Right atrium auricular region (tissue), 2 donors: ENCODE results near the gene TPH2. TPM values are rescaled to one million over a fixed set of nuclear protein-coding genes. Genes with fewer than 3 reads are reported as not detected.

ENCODE experiments used
- DNase-seq: peaks from one replicate; pipeline ENCODE4 v3.0.0-alpha.2; 2019; ENCODE audit warnings: low spot score
- H3K27ac ChIP-seq, 2 donors: fragments of 200-600 bp; sonication (generic); 1 replicate in 1 of 2; 2 replicates in 1 of 2; pipeline ENCODE4 v1.5.1; 2016 to 2019
- H3K27me3 ChIP-seq, 2 donors: fragments of 200-600 bp; sonication (generic); one replicate each; pipeline versions ENCODE4 v1.5.1 to v1.6.0; 2017 to 2019
- H3K36me3 ChIP-seq: fragments of 200-600 bp; sonication (generic); one replicate; pipeline ENCODE4 v1.5.1; 2016
- H3K4me1 ChIP-seq, 2 donors: fragments of 200-600 bp; sonication (generic); one replicate each; pipeline versions ENCODE4 v1.5.1 to v1.6.0; 2017 to 2019
- H3K4me3 ChIP-seq, 2 donors: fragments of 200-600 bp; sonication (generic); 1 replicate in 1 of 2; 2 replicates in 1 of 2; pipeline ENCODE4 v1.5.1; 2017 to 2019; ENCODE audit warnings: mild to moderate bottlenecking in 1 of 2, moderate library complexity in 1 of 2
- H3K9me3 ChIP-seq, 2 donors: fragments of 200-600 bp; sonication (generic); one replicate each; pipeline ENCODE4 v1.5.1; 2019
- total RNA-seq, 2 donors: library from RNA; depleted of rRNA; stranded (reverse); fragments of >200 nt; gene quantifications; one replicate each; pipeline ENCODE4 v1.1.0, GENCODE V29; 2016
- TF ChIP-seq, protein P1 (sequence below), 2 donors: fragments of 200-600 bp; sonication (generic); IDR thresholded peaks; one replicate each; pipeline ENCODE4 v1.5.1; 2019; ENCODE audit warnings: antibody characterized with exemption in 2 of 2

Gene TPH2
- total RNA-seq, 2 donors from 2014 or later, result not detected

DNA sequence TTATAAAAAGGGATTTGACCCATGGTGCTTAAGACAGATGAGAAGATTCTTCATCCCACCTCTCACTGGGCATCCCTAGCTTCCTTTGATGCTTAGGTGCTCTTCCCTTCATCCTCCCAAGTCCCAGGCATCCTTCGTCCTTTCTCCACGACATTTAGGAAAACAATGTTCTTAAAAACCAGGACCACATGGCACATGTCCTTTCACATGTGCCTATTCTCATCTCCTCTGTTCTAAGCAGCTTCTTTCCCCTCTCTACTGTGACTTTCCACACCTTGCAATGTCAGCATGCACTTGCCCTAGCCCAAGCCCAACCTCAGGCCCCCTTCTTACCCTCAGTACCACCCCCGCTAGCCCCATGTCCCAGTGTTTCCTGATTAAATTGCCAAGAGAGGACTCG lies 12.2 kb downstream of the TPH2 start:
- no peaks in the 10 kb centered on the region for H3K27me3 ChIP-seq
- no peaks in the 10 kb centered on the region for H3K4me1 ChIP-seq
- H3K36me3 ChIP-seq, result no peaks in the 10 kb centered on the region
- no peak overlapping the region for H3K27ac ChIP-seq
- TF ChIP-seq, protein P1, sequence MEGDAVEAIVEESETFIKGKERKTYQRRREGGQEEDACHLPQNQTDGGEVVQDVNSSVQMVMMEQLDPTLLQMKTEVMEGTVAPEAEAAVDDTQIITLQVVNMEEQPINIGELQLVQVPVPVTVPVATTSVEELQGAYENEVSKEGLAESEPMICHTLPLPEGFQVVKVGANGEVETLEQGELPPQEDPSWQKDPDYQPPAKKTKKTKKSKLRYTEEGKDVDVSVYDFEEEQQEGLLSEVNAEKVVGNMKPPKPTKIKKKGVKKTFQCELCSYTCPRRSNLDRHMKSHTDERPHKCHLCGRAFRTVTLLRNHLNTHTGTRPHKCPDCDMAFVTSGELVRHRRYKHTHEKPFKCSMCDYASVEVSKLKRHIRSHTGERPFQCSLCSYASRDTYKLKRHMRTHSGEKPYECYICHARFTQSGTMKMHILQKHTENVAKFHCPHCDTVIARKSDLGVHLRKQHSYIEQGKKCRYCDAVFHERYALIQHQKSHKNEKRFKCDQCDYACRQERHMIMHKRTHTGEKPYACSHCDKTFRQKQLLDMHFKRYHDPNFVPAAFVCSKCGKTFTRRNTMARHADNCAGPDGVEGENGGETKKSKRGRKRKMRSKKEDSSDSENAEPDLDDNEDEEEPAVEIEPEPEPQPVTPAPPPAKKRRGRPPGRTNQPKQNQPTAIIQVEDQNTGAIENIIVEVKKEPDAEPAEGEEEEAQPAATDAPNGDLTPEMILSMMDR (IDR thresholded peaks at IDR 0.05), result no peak
- DNase-seq, result no peak
- no peaks in the 10 kb centered on the region for H3K9me3 ChIP-seq
- no peak overlapping the region for H3K4me3 ChIP-seq

DNA sequence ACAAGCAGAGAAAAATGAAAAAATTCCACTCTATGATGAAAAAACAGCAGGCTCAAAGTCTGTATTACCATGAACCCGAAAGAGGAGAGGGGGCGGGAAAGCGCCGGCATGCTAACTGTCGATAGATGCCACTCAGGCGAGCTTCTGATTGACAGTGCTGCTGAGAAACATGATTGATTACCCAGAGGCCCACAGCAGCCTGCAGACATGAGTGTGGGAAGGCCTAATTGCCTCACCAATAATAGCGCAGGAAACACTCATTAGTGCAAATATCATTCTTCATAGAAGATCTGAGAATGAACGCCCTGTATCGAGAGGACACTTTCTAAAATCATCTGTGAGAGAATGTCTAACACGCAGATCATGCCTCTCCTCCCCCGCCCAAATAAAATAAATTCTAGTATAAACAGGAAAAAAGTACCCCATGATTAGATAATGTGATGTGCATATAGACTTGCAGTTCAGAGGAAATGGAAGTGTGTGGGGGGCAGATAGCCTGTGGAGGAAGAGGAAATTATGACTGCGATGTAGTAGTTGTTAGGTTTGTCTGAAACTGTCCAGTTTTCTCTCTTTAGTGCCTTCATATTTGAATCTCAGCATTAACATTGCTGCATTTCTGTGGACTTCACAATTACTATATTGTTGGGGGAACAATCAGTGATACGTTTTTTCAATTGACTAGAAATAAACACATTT lies 15.6 kb downstream of the TPH2 start:
- H3K4me3 ChIP-seq, result no peak overlapping the region
- no peaks in the 10 kb centered on the region for H3K9me3 ChIP-seq
- H3K27ac ChIP-seq, result no peak overlapping the region
- no peaks in the 10 kb centered on the region for H3K4me1 ChIP-seq
- no peaks in the 10 kb centered on the region for H3K36me3 ChIP-seq
- TF ChIP-seq, protein P1 (IDR thresholded peaks at IDR 0.05), result no peak
- DNase-seq, result no peak
- H3K27me3 ChIP-seq, result no peaks in the 10 kb centered on the region

DNA sequence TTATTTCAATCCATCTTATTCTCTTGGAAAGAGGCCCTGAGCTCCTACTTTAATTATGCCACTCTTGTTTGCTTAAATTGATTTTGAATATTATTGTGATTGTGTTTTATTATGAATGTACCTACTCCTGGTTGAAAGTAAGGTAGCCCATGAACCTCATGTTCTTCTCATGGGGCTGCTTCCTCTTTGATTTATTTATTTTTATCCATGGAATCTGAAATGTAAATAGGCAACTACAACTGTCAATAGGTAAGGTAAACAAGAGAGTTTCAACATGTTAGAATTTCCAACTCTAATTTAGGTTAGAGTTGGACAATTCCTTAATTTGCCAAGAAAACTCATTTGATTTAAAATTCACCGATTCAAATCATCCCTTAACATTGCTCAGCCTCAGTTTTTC lies 16.2 kb downstream of the TPH2 start:
- Histone ChIP-seq H3K9me3 (no peaks in the 10 kb centered on the region), H3K27me3 (no peaks in the 10 kb centered on the region), H3K4me3 (no peak overlapping the region), H3K36me3 (no peaks in the 10 kb centered on the region), H3K27ac (no peak overlapping the region), H3K4me1 (no peaks in the 10 kb centered on the region)
- no peak for DNase-seq
- TF ChIP-seq, protein P1 (IDR thresholded peaks at IDR 0.05), result no peak

DNA sequence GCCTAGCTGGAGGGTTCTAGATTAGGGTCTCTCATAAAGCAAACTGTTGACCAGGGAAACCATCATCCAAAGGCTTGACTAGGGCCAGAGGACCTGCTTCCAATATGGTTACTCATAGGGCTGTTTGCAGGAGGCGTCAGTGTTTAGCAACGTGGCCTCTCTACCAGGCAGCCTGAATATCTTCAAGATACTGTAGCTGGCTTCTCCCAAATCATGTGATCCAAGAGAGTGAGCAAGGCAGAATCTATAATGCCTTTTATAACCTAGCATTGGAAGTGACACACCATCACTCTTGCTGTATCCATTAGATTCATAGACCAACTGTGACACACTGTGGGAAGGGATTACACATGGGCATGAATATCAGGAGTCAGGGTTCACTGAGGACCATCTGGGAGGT lies 17.3 kb downstream of the TPH2 start:
- no peaks in the 10 kb centered on the region for H3K36me3 ChIP-seq
- DNase-seq, result no peak
- no peaks in the 10 kb centered on the region for H3K27me3 ChIP-seq
- no peak overlapping the region for H3K4me3 ChIP-seq
- H3K27ac ChIP-seq, result no peak overlapping the region
- no peaks in the 10 kb centered on the region for H3K9me3 ChIP-seq
- TF ChIP-seq, protein P1 (IDR thresholded peaks at IDR 0.05), result no peak
- H3K4me1 ChIP-seq, result no peaks in the 10 kb centered on the region

DNA sequence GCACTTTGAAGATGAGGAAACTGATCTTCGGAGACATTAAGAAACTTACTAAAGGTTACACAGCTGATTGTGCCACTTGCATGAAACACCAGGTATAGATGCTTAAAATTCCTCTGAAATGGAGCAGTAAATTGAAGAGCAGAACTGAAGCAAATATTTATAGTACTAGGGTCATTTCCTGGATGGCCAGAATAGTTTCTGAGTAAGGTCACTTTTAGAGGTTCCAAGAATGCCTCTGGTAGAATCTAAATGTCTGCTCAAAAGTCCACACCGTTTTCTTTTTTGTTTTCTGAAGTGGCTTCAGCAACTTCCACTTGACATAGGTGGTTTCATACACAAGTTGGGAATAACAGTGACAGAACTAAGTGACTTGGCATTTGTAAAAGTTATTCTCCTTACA lies 19.4 kb downstream of the TPH2 start:
- H3K36me3 ChIP-seq, result no peaks in the 10 kb centered on the region
- no peaks in the 10 kb centered on the region for H3K9me3 ChIP-seq
- TF ChIP-seq, protein P1 (IDR thresholded peaks at IDR 0.05), result no peak
- H3K27ac ChIP-seq, result no peak overlapping the region
- no peaks in the 10 kb centered on the region for H3K27me3 ChIP-seq
- no peaks in the 10 kb centered on the region for H3K4me1 ChIP-seq
- no peak overlapping the region for H3K4me3 ChIP-seq
- no peak for DNase-seq

DNA sequence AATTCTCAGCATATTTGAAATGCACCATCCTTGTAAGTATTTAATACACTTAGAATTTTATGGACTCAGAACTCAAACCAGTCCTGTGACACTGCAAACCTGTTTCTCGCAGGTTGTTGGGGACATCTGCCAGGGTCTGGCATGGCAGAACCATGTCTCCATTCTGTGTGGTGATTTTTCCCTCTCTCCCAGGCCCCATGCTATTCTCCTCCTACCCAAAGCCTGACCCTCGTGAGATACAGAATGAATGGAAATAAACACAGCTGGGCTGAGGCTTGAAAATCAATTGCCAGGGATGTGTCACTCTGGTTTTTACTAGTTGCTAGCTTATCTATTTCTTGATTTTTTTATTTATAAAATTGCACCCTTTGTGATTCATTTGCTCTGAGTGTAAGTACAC lies 19.8 kb downstream of the TPH2 start:
- Histone ChIP-seq H3K36me3 (no peaks in the 10 kb centered on the region), H3K27ac (no peak overlapping the region), H3K4me3 (no peak overlapping the region), H3K4me1 (no peaks in the 10 kb centered on the region), H3K27me3 (no peaks in the 10 kb centered on the region), H3K9me3 (no peaks in the 10 kb centered on the region)
- TF ChIP-seq, protein P1 (IDR thresholded peaks at IDR 0.05), result no peak
- DNase-seq, result no peak
